Heart left ventricle (tissue), 16 donors: ENCODE results near the gene PALLD. TPM values are rescaled to one million over a fixed set of nuclear protein-coding genes. Genes with fewer than 3 reads are reported as not detected.
A peak's percentile ranks its signal among the peaks of the same experiment; 100 is the strongest.

Experiments used
- ATAC-seq, 4 donors: fragments of 200-7000 bp; cut with Tn5 transposase; one replicate each; pipeline ENCODE4 v1.9.1; 2020 to 2022; ENCODE audit warnings: moderate library complexity in 4 of 4, mild to moderate bottlenecking in 3 of 4, moderate number of reproducible peaks in 1 of 4
- DNase-seq, 5 donors: peaks; one replicate each; pipeline ENCODE4 v3.0.0-alpha.2; 2020
- H3K27ac ChIP-seq, 12 donors: fragments of 200-600 bp; sonication (generic) in 4 of 12; one replicate each; pipeline versions ENCODE4 v1.5.0 to v1.8.0; 2016 to 2022; ENCODE audit warnings: mild to moderate bottlenecking in 2 of 12
- H3K27me3 ChIP-seq, 9 donors: fragments of 200-600 bp; sonication (generic) in 2 of 9; one replicate each; pipeline versions ENCODE4 v1.5.1 to v1.8.0; 2016 to 2022; ENCODE audit warnings: mild to moderate bottlenecking in 3 of 9
- H3K36me3 ChIP-seq, 9 donors: fragments of 200-600 bp; sonication (generic) in 2 of 9; one replicate each; pipeline versions ENCODE4 v1.5.0 to v1.8.0; 2018 to 2022; ENCODE audit warnings: mild to moderate bottlenecking in 2 of 9
- H3K4me1 ChIP-seq, 12 donors: fragments of 200-600 bp; sonication (generic) in 4 of 12; one replicate each; pipeline versions ENCODE4 v1.5.0 to v1.8.0; 2016 to 2022; ENCODE audit warnings: mild to moderate bottlenecking in 3 of 12
- H3K4me3 ChIP-seq, 12 donors: fragments of 200-600 bp; sonication (generic) in 4 of 12; one replicate each; pipeline versions ENCODE4 v1.5.0 to v1.8.0; 2017 to 2022; ENCODE audit warnings: mild to moderate bottlenecking in 9 of 12, moderate library complexity in 4 of 12
- H3K9me3 ChIP-seq, 12 donors: fragments of 200-600 bp; sonication (generic) in 4 of 12; one replicate each; pipeline versions ENCODE4 v1.5.0 to v1.8.0; 2016 to 2022; ENCODE audit warnings: mild to moderate bottlenecking in 1 of 12
- CTCF ChIP-seq, 12 donors: fragments of 200-600 bp; sonication (generic) in 4 of 12; IDR thresholded peaks; one replicate each; pipeline versions ENCODE4 v1.5.0 to v1.8.0; 2018 to 2022; ENCODE audit warnings: antibody characterized with exemption in 12 of 12, mild to moderate bottlenecking in 5 of 12
- POLR2A ChIP-seq, 2 donors: fragments of 450-650 bp; IDR thresholded peaks; one replicate each; pipeline ENCODE4 v1.6.1; 2017; ENCODE audit warnings: antibody characterized with exemption in 2 of 2, mild to moderate bottlenecking in 2 of 2, moderate library complexity in 2 of 2
- WGBS, 4 donors: extraction: QIAGEN DNeasy Blood & Tissue Kit in 2 of 4; methylation state at CpG; one replicate each; pipeline versions ENCODE4 v1.1.5 to v1.1.7; 2013 to 2018; 5-methylcytosine and 5-hydroxymethylcytosine counted together
- intact Hi-C, 10 donors: fragments of 100-400 bp; cut with DNase I; formaldehyde crosslinking; loops; one replicate each; pipeline versions ENCODE4 v1.11.1 to v1.14.2; 2022
- polyA plus RNA-seq, 2 donors: library from polyadenylated mRNA; stranded (reverse); fragments of 200-250 nt; gene quantifications; one replicate each; pipeline ENCODE4 v1.2.3, GENCODE V29; 2013
- total RNA-seq, 9 donors: library from RNA; depleted of rRNA in 2 of 9; stranded (reverse); fragments of >200 nt in 2 of 9; fragmentation: NEBNext Ultra II Directional in 3 of 9; extraction: Animal tissue kit (Norgen Biotek cat#: 25700) in 3 of 9; gene quantifications; one replicate each; pipeline versions ENCODE4 v1.1.0 to v1.2.4, GENCODE V29; 2016 to 2023
- donor health status: ischemic (EF 13 %, LVEDD 7.1; RV severe dilation, severe dysfunction).
- donor health status: healthy with polysubstance abuse.
- donor health status: DM: no; HTN: yes; CAD: no.
- donor health status: DM: no; HTN: no; CAD: no.
- donor health status: ischemic (EF 25% LVEDD 6.9; RV normal size, moderate dysfunction).
- donor health status: ischemic (EF 25% LVEDD 5.7; RV mildly dilated, moderate dysfunction).
- donor health status: healthy.
- donor health status: DM: yes; HTN: yes; CAD: no.
- donor health status: ischemic (EF 35%, LVEDD 5.7; RV mildly dilated, moderate dysfunction).
- donor health status: nonischemic (EF 11% LVEDD 7.7; RV severe dilation, severe dysfunction).
- donor health status: DM: yes; HTN: yes; CAD: no.
- donor health status: PGD.
- donor health status: ischemic (EF 29% LVEDD 5.4; RV normal size, mild dysfunction).
- donor health status: nonischemic (EF 23%, LVEDD 6.1; RV moderate dilation, normal function).

The PALLD gene
- total and polyA plus RNA-seq, 11 donors: 193 to 1,428 (median 1,015) TPM

GRCh38 chr4:168658751-168659150 is 161.9 kb downstream of the PALLD start:
- no peaks in the 10 kb centered on the region for H3K36me3 ChIP-seq
- ATAC-seq: no peak
- no peaks in the 10 kb centered on the region for H3K9me3 ChIP-seq
- WGBS, 4 donors: 86 to 95% (median 92%) methylated on average over 3 of the region's 3 CpGs
- DNase-seq: no peak
- no peak overlapping the region for H3K27ac ChIP-seq
- intact Hi-C loops: no loop called here
- no peak overlapping the region for H3K4me3 ChIP-seq
- TF ChIP-seq CTCF (IDR thresholded peaks at IDR 0.05) (no peak), POLR2A (IDR thresholded peaks at IDR 0.05) (no peak)
- H3K4me1 ChIP-seq: peaks cover 0 to 47% (median 10%) of the 10 kb centered on the region in 12 donors
- no peaks in the 10 kb centered on the region for H3K27me3 ChIP-seq

- Histone ChIP-seq H3K4me1 (peaks cover 0 to 49% (median 13%) of the 10 kb centered on the region in 12 donors), H3K27ac (peak overlapping the region in 2 of 12 donors; percentile 4 to 27), H3K27me3 (no peaks in the 10 kb centered on the region), H3K36me3 (no peaks in the 10 kb centered on the region), H3K9me3 (no peaks in the 10 kb centered on the region), H3K4me3 (no peak overlapping the region)
- intact Hi-C loops: no loop called here
- DNase-seq (no peak), ATAC-seq (peak in 3 of 4 donors; percentile 42 to 43 (median 43))
- 40 to 61% (median 56%) methylated on average over 3 of the region's 3 CpGs for WGBS, 4 donors
- no peak for TF ChIP-seq CTCF (IDR thresholded peaks at IDR 0.05)
- TF ChIP-seq POLR2A (IDR thresholded peaks at IDR 0.05): no peak
These were observed 163.1 kb downstream of the PALLD start for GRCh38 chr4:168659741-168660465.

GRCh38 chr4:168662297-168662984 is 165.6 kb downstream of the PALLD start:
- TF ChIP-seq POLR2A (IDR thresholded peaks at IDR 0.05) (no peak), CTCF (IDR thresholded peaks at IDR 0.05) (no peak)
- Histone ChIP-seq H3K27ac (no peak overlapping the region), H3K4me1 (peaks cover 0 to 51% (median 16%) of the 10 kb centered on the region in 12 donors), H3K9me3 (no peaks in the 10 kb centered on the region), H3K4me3 (no peak overlapping the region), H3K36me3 (no peaks in the 10 kb centered on the region), H3K27me3 (no peaks in the 10 kb centered on the region)
- intact Hi-C loops: no loop called here
- no peak for DNase-seq
- 53 to 71% (median 63%) methylated on average over 1 of the region's 1 CpG for WGBS, 4 donors
- ATAC-seq: no peak

- Histone ChIP-seq H3K4me3 (no peak overlapping the region), H3K4me1 (peaks cover 0 to 60% (median 16%) of the 10 kb centered on the region in 12 donors), H3K36me3 (peaks cover 0 to 9% (median 0%) of the 10 kb centered on the region in 9 donors), H3K27me3 (no peaks in the 10 kb centered on the region), H3K27ac (no peak overlapping the region), H3K9me3 (no peaks in the 10 kb centered on the region)
- no peak for TF ChIP-seq POLR2A (IDR thresholded peaks at IDR 0.05)
- intact Hi-C loops: no loop called here
- DNase-seq (no peak), ATAC-seq (no peak)
- 73 to 86% (median 84%) methylated on average over 2 of the region's 2 CpGs for WGBS, 4 donors
These were observed 167.5 kb downstream of the PALLD start for GRCh38 chr4:168664242-168664891.
